Measurements from ENCODE around the gene LRRC46. TPM values are rescaled to one million over a fixed set of nuclear protein-coding genes. Genes with fewer than 3 reads are reported as not detected.
A peak's percentile ranks its signal among the peaks of the same experiment; 100 is the strongest.

LRRC46 gene
- total RNA-seq, 1 experiment from 2014 or later: 0.39 TPM

DNA sequence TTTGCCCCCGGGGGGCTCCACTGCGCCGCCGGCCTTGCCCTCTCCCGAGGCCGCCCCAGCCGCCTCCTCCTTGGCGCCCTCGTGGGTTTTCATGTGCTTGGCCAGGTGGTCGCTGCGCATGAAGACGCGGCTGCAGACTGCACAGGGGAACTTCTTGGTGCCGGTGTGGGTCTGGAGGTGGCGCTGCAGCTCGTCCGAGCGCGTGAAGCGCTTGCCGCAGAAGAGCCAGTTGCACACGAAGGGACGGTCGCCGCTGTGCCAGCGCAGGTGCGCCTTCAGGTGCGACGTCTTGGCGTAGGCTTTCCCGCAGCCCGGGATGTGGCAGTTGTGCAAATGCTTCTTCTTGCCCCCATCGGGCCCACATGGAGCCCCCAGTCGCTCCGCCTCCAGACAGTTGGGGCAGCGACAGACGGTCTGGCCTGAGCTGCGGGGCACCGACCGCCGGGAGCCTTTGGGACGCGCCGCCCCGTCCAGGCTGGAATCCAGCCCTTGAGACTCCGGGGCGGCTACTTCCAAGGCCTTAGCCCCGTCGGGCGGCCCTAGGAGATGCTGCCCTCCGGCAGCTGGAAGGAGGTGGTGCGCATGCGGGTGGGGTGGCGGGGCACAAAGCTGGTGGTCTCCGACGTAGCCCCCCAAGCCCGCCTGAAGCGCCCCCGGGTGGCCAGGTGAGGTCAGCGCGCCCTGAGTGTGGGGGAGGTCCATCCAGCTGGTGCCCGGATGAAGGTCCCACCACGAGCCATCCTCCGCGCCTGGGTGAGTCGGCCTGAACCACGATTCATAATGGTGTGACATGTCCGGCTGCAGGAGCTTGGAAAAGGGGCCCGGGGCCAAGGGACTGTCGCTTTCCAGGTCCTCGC is 16.1 kb downstream of the LRRC46 start (continued):
- TF ChIP-seq, protein P1, sequence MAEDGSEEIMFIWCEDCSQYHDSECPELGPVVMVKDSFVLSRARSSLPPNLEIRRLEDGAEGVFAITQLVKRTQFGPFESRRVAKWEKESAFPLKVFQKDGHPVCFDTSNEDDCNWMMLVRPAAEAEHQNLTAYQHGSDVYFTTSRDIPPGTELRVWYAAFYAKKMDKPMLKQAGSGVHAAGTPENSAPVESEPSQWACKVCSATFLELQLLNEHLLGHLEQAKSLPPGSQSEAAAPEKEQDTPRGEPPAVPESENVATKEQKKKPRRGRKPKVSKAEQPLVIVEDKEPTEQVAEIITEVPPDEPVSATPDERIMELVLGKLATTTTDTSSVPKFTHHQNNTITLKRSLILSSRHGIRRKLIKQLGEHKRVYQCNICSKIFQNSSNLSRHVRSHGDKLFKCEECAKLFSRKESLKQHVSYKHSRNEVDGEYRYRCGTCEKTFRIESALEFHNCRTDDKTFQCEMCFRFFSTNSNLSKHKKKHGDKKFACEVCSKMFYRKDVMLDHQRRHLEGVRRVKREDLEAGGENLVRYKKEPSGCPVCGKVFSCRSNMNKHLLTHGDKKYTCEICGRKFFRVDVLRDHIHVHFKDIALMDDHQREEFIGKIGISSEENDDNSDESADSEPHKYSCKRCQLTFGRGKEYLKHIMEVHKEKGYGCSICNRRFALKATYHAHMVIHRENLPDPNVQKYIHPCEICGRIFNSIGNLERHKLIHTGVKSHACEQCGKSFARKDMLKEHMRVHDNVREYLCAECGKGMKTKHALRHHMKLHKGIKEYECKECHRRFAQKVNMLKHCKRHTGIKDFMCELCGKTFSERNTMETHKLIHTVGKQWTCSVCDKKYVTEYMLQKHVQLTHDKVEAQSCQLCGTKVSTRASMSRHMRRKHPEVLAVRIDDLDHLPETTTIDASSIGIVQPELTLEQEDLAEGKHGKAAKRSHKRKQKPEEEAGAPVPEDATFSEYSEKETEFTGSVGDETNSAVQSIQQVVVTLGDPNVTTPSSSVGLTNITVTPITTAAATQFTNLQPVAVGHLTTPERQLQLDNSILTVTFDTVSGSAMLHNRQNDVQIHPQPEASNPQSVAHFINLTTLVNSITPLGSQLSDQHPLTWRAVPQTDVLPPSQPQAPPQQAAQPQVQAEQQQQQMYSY (CRISPR knock-in tag; IDR thresholded peaks at IDR 0.05): no peak; the same call in none of the 2 replicates
- peak; percentile 92 for TF ChIP-seq ETV6 (CRISPR knock-in tag; IDR thresholded peaks at IDR 0.05)
- no peak for TF ChIP-seq NR3C1 (CRISPR knock-in tag; conservative IDR thresholded peaks at IDR 0.05; ENCODE audit: low read depth)
- TF ChIP-seq, protein P2, sequence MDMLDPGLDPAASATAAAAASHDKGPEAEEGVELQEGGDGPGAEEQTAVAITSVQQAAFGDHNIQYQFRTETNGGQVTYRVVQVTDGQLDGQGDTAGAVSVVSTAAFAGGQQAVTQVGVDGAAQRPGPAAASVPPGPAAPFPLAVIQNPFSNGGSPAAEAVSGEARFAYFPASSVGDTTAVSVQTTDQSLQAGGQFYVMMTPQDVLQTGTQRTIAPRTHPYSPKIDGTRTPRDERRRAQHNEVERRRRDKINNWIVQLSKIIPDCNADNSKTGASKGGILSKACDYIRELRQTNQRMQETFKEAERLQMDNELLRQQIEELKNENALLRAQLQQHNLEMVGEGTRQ (CRISPR knock-in tag; IDR thresholded peaks at IDR 0.05): no peak
- TF ChIP-seq, protein P3, sequence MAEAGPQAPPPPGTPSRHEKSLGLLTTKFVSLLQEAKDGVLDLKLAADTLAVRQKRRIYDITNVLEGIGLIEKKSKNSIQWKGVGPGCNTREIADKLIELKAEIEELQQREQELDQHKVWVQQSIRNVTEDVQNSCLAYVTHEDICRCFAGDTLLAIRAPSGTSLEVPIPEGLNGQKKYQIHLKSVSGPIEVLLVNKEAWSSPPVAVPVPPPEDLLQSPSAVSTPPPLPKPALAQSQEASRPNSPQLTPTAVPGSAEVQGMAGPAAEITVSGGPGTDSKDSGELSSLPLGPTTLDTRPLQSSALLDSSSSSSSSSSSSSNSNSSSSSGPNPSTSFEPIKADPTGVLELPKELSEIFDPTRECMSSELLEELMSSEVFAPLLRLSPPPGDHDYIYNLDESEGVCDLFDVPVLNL (CRISPR knock-in tag; IDR thresholded peaks at IDR 0.05; ENCODE audit: borderline replicate concordance, low read depth): 0 out of 2 replicates have a peak, but pooled peaks have one; percentile 60
- no peak for TF ChIP-seq EMX1 (CRISPR knock-in tag; IDR thresholded peaks at IDR 0.05)
- TF ChIP-seq, protein P4, sequence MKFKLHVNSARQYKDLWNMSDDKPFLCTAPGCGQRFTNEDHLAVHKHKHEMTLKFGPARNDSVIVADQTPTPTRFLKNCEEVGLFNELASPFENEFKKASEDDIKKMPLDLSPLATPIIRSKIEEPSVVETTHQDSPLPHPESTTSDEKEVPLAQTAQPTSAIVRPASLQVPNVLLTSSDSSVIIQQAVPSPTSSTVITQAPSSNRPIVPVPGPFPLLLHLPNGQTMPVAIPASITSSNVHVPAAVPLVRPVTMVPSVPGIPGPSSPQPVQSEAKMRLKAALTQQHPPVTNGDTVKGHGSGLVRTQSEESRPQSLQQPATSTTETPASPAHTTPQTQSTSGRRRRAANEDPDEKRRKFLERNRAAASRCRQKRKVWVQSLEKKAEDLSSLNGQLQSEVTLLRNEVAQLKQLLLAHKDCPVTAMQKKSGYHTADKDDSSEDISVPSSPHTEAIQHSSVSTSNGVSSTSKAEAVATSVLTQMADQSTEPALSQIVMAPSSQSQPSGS (CRISPR knock-in tag; IDR thresholded peaks at IDR 0.05; ENCODE audit: borderline replicate concordance, low read depth): 0 out of 2 replicates have a peak, but pooled peaks have one; percentile 56
- 0 out of 2 replicates have a peak, but pooled peaks have one; percentile 66 for TF ChIP-seq SMAD4 (CRISPR knock-in tag; IDR thresholded peaks at IDR 0.05)
- TF ChIP-seq, protein P5, sequence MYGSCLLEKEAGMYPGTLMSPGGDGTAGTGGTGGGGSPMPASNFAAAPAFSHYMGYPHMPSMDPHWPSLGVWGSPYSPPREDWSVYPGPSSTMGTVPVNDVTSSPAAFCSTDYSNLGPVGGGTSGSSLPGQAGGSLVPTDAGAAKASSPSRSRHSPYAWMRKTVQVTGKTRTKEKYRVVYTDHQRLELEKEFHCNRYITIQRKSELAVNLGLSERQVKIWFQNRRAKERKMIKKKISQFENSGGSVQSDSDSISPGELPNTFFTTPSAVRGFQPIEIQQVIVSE (CRISPR knock-in tag; IDR thresholded peaks at IDR 0.05; ENCODE audit: borderline replicate concordance): no peak
- TF ChIP-seq NFYB (CRISPR knock-in tag; conservative IDR thresholded peaks at IDR 0.05; ENCODE audit: low read depth): no peak; the same call in 1 of the 2 replicates
- TF ChIP-seq, protein P6, sequence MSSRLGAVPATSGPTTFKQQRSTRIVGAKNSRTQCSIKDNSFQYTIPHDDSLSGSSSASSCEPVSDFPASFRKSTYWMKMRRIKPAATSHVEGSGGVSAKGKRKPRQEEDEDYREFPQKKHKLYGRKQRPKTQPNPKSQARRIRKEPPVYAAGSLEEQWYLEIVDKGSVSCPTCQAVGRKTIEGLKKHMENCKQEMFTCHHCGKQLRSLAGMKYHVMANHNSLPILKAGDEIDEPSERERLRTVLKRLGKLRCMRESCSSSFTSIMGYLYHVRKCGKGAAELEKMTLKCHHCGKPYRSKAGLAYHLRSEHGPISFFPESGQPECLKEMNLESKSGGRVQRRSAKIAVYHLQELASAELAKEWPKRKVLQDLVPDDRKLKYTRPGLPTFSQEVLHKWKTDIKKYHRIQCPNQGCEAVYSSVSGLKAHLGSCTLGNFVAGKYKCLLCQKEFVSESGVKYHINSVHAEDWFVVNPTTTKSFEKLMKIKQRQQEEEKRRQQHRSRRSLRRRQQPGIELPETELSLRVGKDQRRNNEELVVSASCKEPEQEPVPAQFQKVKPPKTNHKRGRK (CRISPR knock-in tag; IDR thresholded peaks at IDR 0.05; ENCODE audit: borderline replicate concordance): no peak
- TF ChIP-seq, protein P7, sequence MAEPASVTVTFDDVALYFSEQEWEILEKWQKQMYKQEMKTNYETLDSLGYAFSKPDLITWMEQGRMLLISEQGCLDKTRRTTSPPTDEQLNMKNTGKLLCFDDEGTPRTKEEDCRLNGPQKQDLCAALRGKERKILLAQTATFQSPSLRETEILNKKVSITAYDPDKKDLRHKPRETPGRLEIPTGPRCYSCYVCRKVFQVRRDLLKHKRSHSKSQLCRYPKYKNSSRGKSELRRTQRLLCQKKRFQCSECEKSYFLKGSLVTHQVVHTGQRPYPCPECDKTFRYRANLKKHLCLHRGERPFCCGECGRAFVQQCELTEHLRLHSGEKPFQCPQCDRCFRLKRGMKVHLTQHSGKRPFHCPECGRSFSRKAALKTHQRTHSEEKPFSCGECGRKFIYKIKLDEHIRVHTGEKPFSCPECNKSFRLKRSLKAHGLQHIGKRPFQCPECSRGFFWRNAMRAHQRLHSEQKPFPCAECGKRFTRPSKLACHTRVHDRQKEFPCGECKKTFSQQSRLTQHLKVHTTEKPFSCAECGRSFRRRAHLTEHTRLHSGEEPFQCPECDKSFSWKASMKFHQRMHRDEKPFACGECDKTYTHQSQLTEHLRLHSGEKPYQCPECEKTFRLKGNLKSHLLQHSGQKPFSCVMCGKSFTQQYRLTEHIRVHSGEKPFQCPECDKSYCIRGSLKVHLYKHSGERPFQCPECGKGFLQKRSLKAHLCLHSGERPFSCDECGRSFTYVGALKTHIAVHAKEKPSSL (CRISPR knock-in tag; conservative IDR thresholded peaks at IDR 0.05): no peak
- TF ChIP-seq ELF4 (CRISPR knock-in tag; IDR thresholded peaks at IDR 0.05; ENCODE audit: low read depth): 0 out of 2 replicates have a peak, but pooled peaks have one; percentile 49
- peak; percentile 83 for TF ChIP-seq TEAD4 (CRISPR knock-in tag; IDR thresholded peaks at IDR 0.05)
- no peak; the same call in 1 of the 2 replicates for TF ChIP-seq ZBTB21 (CRISPR knock-in tag; IDR thresholded peaks at IDR 0.05; ENCODE audit: borderline replicate concordance)
- peak; percentile 60 for TF ChIP-seq NR2C2 (CRISPR knock-in tag; IDR thresholded peaks at IDR 0.05)
- no peak for TF ChIP-seq MXD4 (CRISPR knock-in tag; IDR thresholded peaks at IDR 0.05; ENCODE audit: borderline replicate concordance)
- no peak; the same call in 1 of the 2 replicates for TF ChIP-seq ZNF263 (CRISPR knock-in tag; IDR thresholded peaks at IDR 0.05; ENCODE audit: low read depth)
- no peak for TF ChIP-seq RORB (CRISPR knock-in tag; IDR thresholded peaks at IDR 0.05)
- 0 out of 2 replicates have a peak, but pooled peaks have one; percentile 19 for TF ChIP-seq ZNF138 (CRISPR knock-in tag; conservative IDR thresholded peaks at IDR 0.05)
- TF ChIP-seq NFATC4 (CRISPR knock-in tag; IDR thresholded peaks at IDR 0.05): no peak
- no peak for TF ChIP-seq ZNF416 (CRISPR knock-in tag; IDR thresholded peaks at IDR 0.05)
- no peak for TF ChIP-seq SOX15 (CRISPR knock-in tag; IDR thresholded peaks at IDR 0.05)
- TF ChIP-seq, protein P8, sequence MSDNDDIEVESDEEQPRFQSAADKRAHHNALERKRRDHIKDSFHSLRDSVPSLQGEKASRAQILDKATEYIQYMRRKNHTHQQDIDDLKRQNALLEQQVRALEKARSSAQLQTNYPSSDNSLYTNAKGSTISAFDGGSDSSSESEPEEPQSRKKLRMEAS (CRISPR knock-in tag; IDR thresholded peaks at IDR 0.05): peak; percentile 99
- TF ChIP-seq CREM (CRISPR knock-in tag; IDR thresholded peaks at IDR 0.05): peak; percentile 62; the same call in 1 of the 2 replicates
- TF ChIP-seq, protein P9, sequence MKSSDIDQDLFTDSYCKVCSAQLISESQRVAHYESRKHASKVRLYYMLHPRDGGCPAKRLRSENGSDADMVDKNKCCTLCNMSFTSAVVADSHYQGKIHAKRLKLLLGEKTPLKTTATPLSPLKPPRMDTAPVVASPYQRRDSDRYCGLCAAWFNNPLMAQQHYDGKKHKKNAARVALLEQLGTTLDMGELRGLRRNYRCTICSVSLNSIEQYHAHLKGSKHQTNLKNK (CRISPR knock-in tag; IDR thresholded peaks at IDR 0.05): no peak
